ENCODE measurements around the gene TRPT1.

The TRPT1 gene

DNA sequence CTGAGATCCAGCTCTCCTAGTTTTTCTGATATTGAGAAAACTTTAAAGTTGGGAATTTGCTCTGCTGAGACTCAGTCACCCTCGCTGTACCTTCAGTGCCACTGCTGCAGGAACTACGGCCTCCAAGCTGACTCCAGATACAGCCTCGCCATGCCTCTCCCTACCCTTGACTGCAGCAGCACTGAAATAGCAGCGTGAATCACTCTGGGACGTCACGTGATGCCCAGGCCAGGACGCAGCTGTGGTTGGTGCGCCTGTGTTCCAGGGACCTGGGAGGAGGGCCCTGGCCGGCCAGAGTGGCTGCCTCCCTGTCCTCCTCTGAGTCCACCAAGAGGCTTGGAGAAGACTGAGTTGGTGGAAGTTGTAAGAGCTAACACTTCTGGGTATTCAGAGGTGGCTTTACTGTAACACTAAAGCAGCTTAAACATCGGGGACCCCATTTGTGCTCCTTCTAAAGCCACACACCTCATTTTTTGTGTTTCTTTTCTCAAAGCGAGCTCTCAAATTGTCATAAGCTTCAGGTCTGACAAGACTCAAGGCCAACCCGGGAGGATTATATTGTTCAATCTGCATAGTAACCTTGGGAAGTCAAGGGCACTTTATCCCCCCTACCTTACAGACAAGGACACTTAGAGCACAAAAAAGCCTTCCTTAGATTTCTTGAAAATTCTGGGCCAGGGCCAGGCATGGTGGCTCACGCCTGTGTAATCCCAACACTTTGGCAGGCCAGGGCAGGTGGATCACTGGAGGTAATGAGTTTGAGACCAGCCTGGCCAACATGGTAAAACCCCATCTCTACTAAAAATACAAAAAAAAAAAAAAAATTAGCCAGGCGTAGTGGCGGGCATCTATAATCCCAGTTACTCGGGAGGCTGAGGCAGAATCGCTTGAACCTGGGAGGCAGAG, 44.2 kb downstream of the TRPT1 start:
- H3K27me3 ChIP-seq (ENCODE audit: insufficient read depth, low read depth) = no peaks in the 10 kb centered on the region
- H3K4me1 ChIP-seq (ENCODE audit: low read depth, poor library complexity, severe bottlenecking) = peaks cover 36% of the 10 kb centered on the region
- H3K79me2 ChIP-seq (ENCODE audit: insufficient read depth, low read depth) = peaks cover 27% of the 10 kb centered on the region; the same call in 1 of the 2 replicates
- peak overlapping the region; percentile 47 for H3K4me2 ChIP-seq
- H3K4me3 ChIP-seq (IDR thresholded peaks at IDR 0.05; ENCODE audit: insufficient read depth, low read depth, low read length) = no peak overlapping the region
- H4K20me1 ChIP-seq (ENCODE audit: insufficient read depth) = no peaks in the 10 kb centered on the region
- peak overlapping the region; percentile 34 for H3K27ac ChIP-seq
- H2AFZ ChIP-seq (ENCODE audit: low read depth) = no peak overlapping the region; the same call in 1 of the 2 replicates
- no peaks in the 10 kb centered on the region for H3K36me3 ChIP-seq (ENCODE audit: insufficient read depth)
- no peak for TF ChIP-seq CTCF (conservative IDR thresholded peaks at IDR 0.05; ENCODE audit: low read depth, low read length)
- H3K9ac ChIP-seq = no peak overlapping the region

DNA sequence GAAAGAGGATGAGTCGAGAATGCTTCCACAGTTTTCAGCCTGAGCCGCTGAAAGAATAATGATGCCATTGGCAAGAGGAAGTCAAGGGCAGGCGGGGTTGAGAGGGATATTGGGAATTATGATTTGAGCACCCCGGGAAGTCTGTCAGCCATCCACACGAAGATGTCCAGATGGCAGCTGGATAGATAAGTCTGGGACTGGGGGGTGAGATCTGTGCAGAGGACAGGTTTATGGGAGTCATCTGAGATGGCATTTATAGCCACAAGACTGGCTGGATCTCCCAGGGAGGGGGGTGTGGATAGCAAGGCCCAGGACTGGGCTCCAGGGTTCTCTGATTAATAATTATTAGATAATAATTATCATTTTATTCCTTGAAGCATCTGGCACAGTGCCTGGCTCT, 45.1 kb downstream of the TRPT1 start:
- Histone ChIP-seq H2AFZ (ENCODE audit: low read depth) (no peak overlapping the region), H3K4me3 (IDR thresholded peaks at IDR 0.05; ENCODE audit: insufficient read depth, low read depth, low read length) (no peak overlapping the region), H3K27me3 (ENCODE audit: insufficient read depth, low read depth) (no peaks in the 10 kb centered on the region), H3K4me1 (ENCODE audit: low read depth, poor library complexity, severe bottlenecking) (peaks cover 36% of the 10 kb centered on the region), H3K27ac (peak overlapping the region; percentile 34; the same call in 1 of the 2 replicates), H4K20me1 (ENCODE audit: insufficient read depth) (no peaks in the 10 kb centered on the region), H3K9ac (no peak overlapping the region), H3K36me3 (ENCODE audit: insufficient read depth) (no peaks in the 10 kb centered on the region), H3K79me2 (ENCODE audit: insufficient read depth, low read depth) (peaks cover 27% of the 10 kb centered on the region; the same call in 1 of the 2 replicates), H3K4me2 (peak overlapping the region; percentile 47; the same call in 1 of the 2 replicates)
- no peak for TF ChIP-seq CTCF (conservative IDR thresholded peaks at IDR 0.05; ENCODE audit: low read depth, low read length)

GRCh38 chr11:64178951-64179639, 46.9 kb downstream of the TRPT1 start:
- no peaks in the 10 kb centered on the region for H4K20me1 ChIP-seq (ENCODE audit: insufficient read depth)
- H3K4me2 ChIP-seq = no peak overlapping the region
- no peaks in the 10 kb centered on the region for H3K27me3 ChIP-seq (ENCODE audit: insufficient read depth, low read depth)
- no peak for TF ChIP-seq CTCF (conservative IDR thresholded peaks at IDR 0.05; ENCODE audit: low read depth, low read length)
- H3K36me3 ChIP-seq (ENCODE audit: insufficient read depth) = no peaks in the 10 kb centered on the region
- H3K27ac ChIP-seq = no peak overlapping the region
- no peak overlapping the region for H3K4me3 ChIP-seq (IDR thresholded peaks at IDR 0.05; ENCODE audit: insufficient read depth, low read depth, low read length)
- H3K9ac ChIP-seq = no peak overlapping the region
- H2AFZ ChIP-seq (ENCODE audit: low read depth) = no peak overlapping the region
- H3K4me1 ChIP-seq (ENCODE audit: low read depth, poor library complexity, severe bottlenecking) = peaks cover 35% of the 10 kb centered on the region
- peaks cover 15% of the 10 kb centered on the region; the same call in 1 of the 2 replicates for H3K79me2 ChIP-seq (ENCODE audit: insufficient read depth, low read depth)

- Histone ChIP-seq H3K27me3 (ENCODE audit: insufficient read depth, low read depth) (no peaks in the 10 kb centered on the region), H3K4me2 (no peak overlapping the region; the same call in 1 of the 2 replicates), H3K27ac (no peak overlapping the region), H2AFZ (ENCODE audit: low read depth) (no peak overlapping the region), H3K4me1 (ENCODE audit: low read depth, poor library complexity, severe bottlenecking) (peaks cover 26% of the 10 kb centered on the region), H3K4me3 (IDR thresholded peaks at IDR 0.05; ENCODE audit: insufficient read depth, low read depth, low read length) (no peak overlapping the region), H3K9ac (no peak overlapping the region), H3K79me2 (ENCODE audit: insufficient read depth, low read depth) (peaks cover 7% of the 10 kb centered on the region; the same call in 1 of the 2 replicates), H3K36me3 (ENCODE audit: insufficient read depth) (no peaks in the 10 kb centered on the region), H4K20me1 (ENCODE audit: insufficient read depth) (no peaks in the 10 kb centered on the region)
- no peak for TF ChIP-seq CTCF (conservative IDR thresholded peaks at IDR 0.05; ENCODE audit: low read depth, low read length)
Observed at GRCh38 chr11:64178203-64178602, 47.8 kb downstream of the TRPT1 start.
